SK-N-SH (cell line): ENCODE measurements around the gene KLHL22. TPM values are rescaled to one million over a fixed set of nuclear protein-coding genes. Genes with fewer than 3 reads are reported as not detected.
"Not testable (repeated sequence)": the region's sequence is repeated elsewhere in the genome, so short reads cannot be mapped to it uniquely, and the experiment has no call there.

Experiments used
- CTCF ChIA-PET: fragments of 300-600, 350-600 bp; formaldehyde crosslinking; extraction: SDS; loops from one replicate; lab custom pipeline; 2021; lab: Yijun Ruan, JAX
- POLR2A ChIA-PET: fragments of 350-600 bp; sonication (Branson Sonifier 250); formaldehyde crosslinking; extraction: SDS; loops from one replicate; lab custom pipeline; 2020; ENCODE audit warnings: antibody characterized with exemption, inconsistent platforms; lab: Yijun Ruan, JAX
- DNase-seq: peaks from one replicate; pipeline ENCODE4 v3.0.0; 2012
- H2AFZ ChIP-seq: fragments of 200-600 bp; sonication (generic); 2 replicates; pipeline ENCODE4 v1.8.1; 2016; ENCODE audit warnings: antibody characterized with exemption, mild to moderate bottlenecking, low read depth
- H3F3A ChIP-seq: fragments of 200-600 bp; sonication (generic); replicated peaks from 2 replicates; pipeline ENCODE3; 2016; ENCODE audit warnings: antibody characterized with exemption, mild to moderate bottlenecking; ENCODE audit not compliant: insufficient read depth
- H3K27ac ChIP-seq, 2 experiments: fragments of 200-500 bp in 1 of 2; fragments of 200-600 bp in 1 of 2; sonication (Bioruptor generic) in 1 of 2; sonication (generic), shearing (Covaris generic) in 1 of 2; 2 replicates each; pipeline versions ENCODE4 v1.5.1 to v1.6.1; 2014 to 2016; ENCODE audit warnings: low read depth in 2 of 2, inconsistent platforms in 1 of 2, low read length in 1 of 2, mild to moderate bottlenecking in 1 of 2, mixed read lengths in 1 of 2
- H3K27me3 ChIP-seq: fragments of 200-600 bp; sonication (generic), shearing (Covaris generic); 2 replicates; pipeline ENCODE4 v1.6.1; 2016; ENCODE audit warnings: mixed run types; ENCODE audit not compliant: insufficient read depth
- H3K36me3 ChIP-seq, 2 experiments: fragments of 200-500 bp in 1 of 2; fragments of 200-600 bp in 1 of 2; sonication (Bioruptor generic) in 1 of 2; sonication (generic) in 1 of 2; replicated peaks in 1 of 2; 2 replicates each; pipeline versions ENCODE3 to v1.5.1; 2014 to 2016; ENCODE audit warnings: low read length in 1 of 2, mild to moderate bottlenecking in 1 of 2; ENCODE audit not compliant: insufficient read depth in 2 of 2, control insufficient read depth in 1 of 2
- H3K4me1 ChIP-seq, 2 experiments: fragments of 200-500 bp in 1 of 2; fragments of 200-600 bp in 1 of 2; sonication (Bioruptor generic) in 1 of 2; sonication (generic), shearing (Covaris generic) in 1 of 2; 2 replicates each; pipeline versions ENCODE4 v1.5.1 to v1.6.1; 2014 to 2016; ENCODE audit warnings: low read depth in 1 of 2, low read length in 1 of 2, mixed run types in 1 of 2; ENCODE audit not compliant: insufficient read depth in 2 of 2, control insufficient read depth in 1 of 2
- H3K4me2 ChIP-seq: fragments of 200-600 bp; sonication (generic), shearing (Covaris generic); 2 replicates; pipeline ENCODE4 v1.6.1; 2017; ENCODE audit warnings: mixed run types
- H3K4me3 ChIP-seq, 2 experiments: fragments of 200-500 bp in 1 of 2; fragments of 200-600 bp in 1 of 2; sonication (Bioruptor generic) in 1 of 2; sonication (generic), shearing (Covaris generic) in 1 of 2; 2 replicates each; pipeline versions ENCODE4 v1.5.1 to v1.8.1; 2014 to 2016; ENCODE audit warnings: low read depth in 2 of 2, inconsistent platforms in 1 of 2, low read length in 1 of 2, mild to moderate bottlenecking in 1 of 2, mixed read lengths in 1 of 2, moderate library complexity in 1 of 2
- H3K79me2 ChIP-seq: fragments of 200-600 bp; sonication (generic); 2 replicates; pipeline ENCODE4 v1.8.1; 2017; ENCODE audit warnings: mild to moderate bottlenecking; ENCODE audit not compliant: insufficient read depth
- H3K9ac ChIP-seq: fragments of 200-600 bp; sonication (generic); 2 replicates; pipeline ENCODE4 v1.6.1; 2017; ENCODE audit warnings: mixed run types
- H3K9me2 ChIP-seq: fragments of 200-600 bp; sonication (generic); 2 replicates; pipeline ENCODE4 v1.6.1; 2017; ENCODE audit warnings: mixed run types
- H3K9me3 ChIP-seq: fragments of 200-600 bp; sonication (generic); 2 replicates; pipeline ENCODE4 v1.6.1; 2017; ENCODE audit warnings: mixed run types, mild to moderate bottlenecking, moderate library complexity
- H4K20me1 ChIP-seq: fragments of 200-600 bp; sonication (generic); 2 replicates; pipeline ENCODE4 v1.6.1; 2017; ENCODE audit warnings: mild to moderate bottlenecking, mixed run types; ENCODE audit not compliant: insufficient read depth
- CHD2 ChIP-seq: fragments of 150-350 bp; IDR thresholded peaks from 2 replicates; pipeline ENCODE4 v1.6.1; 2018; ENCODE audit warnings: low read length; ENCODE audit not compliant: partially characterized antibody
- ELF1 ChIP-seq: IDR thresholded peaks from 2 replicates; pipeline ENCODE4 v1.4.0; 2012
- EP300 ChIP-seq, 2 experiments: IDR thresholded peaks; 2 replicates each; pipeline versions ENCODE4 v1.4.0 to v1.6.1; 2012; ENCODE audit warnings: borderline replicate concordance in 1 of 2, low read depth in 1 of 2, low read length in 1 of 2
- FOSL2 ChIP-seq: IDR thresholded peaks from 2 replicates; pipeline ENCODE4 v1.4.0; 2012; ENCODE audit warnings: low read depth, mild to moderate bottlenecking, moderate library complexity, borderline replicate concordance
- JUND ChIP-seq: IDR thresholded peaks from 2 replicates; pipeline ENCODE4 v1.4.0; 2012
- NFIC ChIP-seq: IDR thresholded peaks from 2 replicates; pipeline ENCODE4 v1.4.0; 2012; ENCODE audit warnings: borderline replicate concordance
- POLR2AphosphoS5 ChIP-seq: IDR thresholded peaks from 2 replicates; pipeline ENCODE4 v1.6.1; 2012; ENCODE audit warnings: low read depth, low read length
- RAD21 ChIP-seq: IDR thresholded peaks from 2 replicates; pipeline ENCODE4 v1.6.1; 2012; ENCODE audit warnings: mild to moderate bottlenecking, low read length
- TCF12 ChIP-seq: IDR thresholded peaks from 2 replicates; pipeline ENCODE4 v1.4.0; 2012
- WGBS: methylation state at CpG from one replicate; pipeline ENCODE4 v1.1.6; 2017; ENCODE audit warnings: low lambda C conversion rate; 5-methylcytosine and 5-hydroxymethylcytosine counted together
- polyA plus RNA-seq, 3 experiments: library from polyadenylated mRNA; depleted of rRNA; stranded (reverse); fragments of >200 nt; gene quantifications; 2 replicates each; pipeline ENCODE4 v1.2.3, GENCODE V29; 2012
- TF ChIP-seq, protein P1 (sequence below): IDR thresholded peaks from 2 replicates; pipeline ENCODE4; 2012

The KLHL22 gene
- polyA plus RNA-seq, 1 of the 3 experiments (the other 2 are of a cell fraction) = 26.5 TPM

DNA sequence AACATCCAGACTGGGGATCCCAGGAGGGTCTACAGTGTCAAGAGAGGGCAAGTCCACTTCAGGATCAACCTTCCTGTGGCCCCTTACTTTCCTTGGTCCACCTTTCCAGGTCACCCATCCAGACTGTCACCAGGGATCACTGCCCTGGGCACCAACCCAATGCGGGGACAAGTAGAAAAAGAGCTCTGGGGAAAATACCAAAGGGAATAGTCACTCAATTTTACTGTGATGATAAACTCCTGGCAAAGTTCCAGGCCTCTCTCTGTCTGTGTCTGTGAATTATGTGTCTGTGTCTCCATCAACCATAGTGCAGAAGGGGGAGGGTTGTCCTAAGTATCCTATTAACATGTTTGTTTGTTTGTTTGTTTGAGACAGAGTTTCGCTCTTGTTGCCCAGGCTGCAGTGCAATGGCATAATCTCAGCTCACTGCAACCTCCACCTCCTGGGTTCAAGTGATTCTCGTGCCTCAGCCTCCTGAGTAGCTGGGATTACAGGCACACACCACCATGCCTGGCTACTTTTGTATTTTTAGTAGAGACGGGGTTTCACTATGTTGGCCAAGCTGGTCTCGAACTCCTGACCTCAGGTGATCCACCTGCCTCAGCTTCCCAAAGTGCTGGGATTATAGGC, 8.8 kb upstream of the KLHL22 start:
- peaks cover 19% of the 10 kb centered on the region for H3F3A ChIP-seq
- 55% methylated on average over 5 of the region's 5 CpGs for WGBS
- H3K27me3 ChIP-seq, H4K20me1 ChIP-seq, H3K36me3 ChIP-seq, POLR2A ChIA-PET, H3K9ac ChIP-seq, DNase-seq, H3K9me2 ChIP-seq, H3K9me3 ChIP-seq: not testable (repeated sequence)
- peak overlapping the region; percentile 76 to 83 for H3K27ac ChIP-seq
- peak overlapping the region; percentile 59 for H3K4me2 ChIP-seq
- H3K4me3 ChIP-seq = 0 out of 4 replicates have a peak overlapping the region, but pooled peaks of 1 of the 2 experiments have one; percentile 14
- H3K4me1 ChIP-seq = peaks cover 9 to 25% of the 10 kb centered on the region in 2 experiments; a peak in 3 of 4 replicates
- peak; percentile 94 for TF ChIP-seq NFIC
- TF ChIP-seq FOSL2 = peak; percentile 68; the same call in 1 of the 2 replicates
- TF ChIP-seq, protein P1, sequence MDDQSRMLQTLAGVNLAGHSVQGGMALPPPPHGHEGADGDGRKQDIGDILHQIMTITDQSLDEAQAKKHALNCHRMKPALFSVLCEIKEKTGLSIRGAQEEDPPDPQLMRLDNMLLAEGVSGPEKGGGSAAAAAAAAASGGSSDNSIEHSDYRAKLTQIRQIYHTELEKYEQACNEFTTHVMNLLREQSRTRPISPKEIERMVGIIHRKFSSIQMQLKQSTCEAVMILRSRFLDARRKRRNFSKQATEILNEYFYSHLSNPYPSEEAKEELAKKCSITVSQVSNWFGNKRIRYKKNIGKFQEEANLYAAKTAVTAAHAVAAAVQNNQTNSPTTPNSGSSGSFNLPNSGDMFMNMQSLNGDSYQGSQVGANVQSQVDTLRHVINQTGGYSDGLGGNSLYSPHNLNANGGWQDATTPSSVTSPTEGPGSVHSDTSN = peak; percentile 81
- TF ChIP-seq TCF12 = peak; percentile 46
- peak; percentile 78; the same call in 1 of the 2 replicates for TF ChIP-seq JUND
- TF ChIP-seq EP300 (IDR thresholded peaks at IDR 0.05; ENCODE audit: borderline replicate concordance in 1 of 2, low read depth in 1 of 2, low read length in 1 of 2) = peak in 1 of 2 experiments; percentile 45; a peak in 1 of 4 replicates
- H2AFZ ChIP-seq = 0 out of 2 replicates have a peak overlapping the region, but pooled peaks have one; percentile 23
- CTCF ChIA-PET = interaction anchor here (1.3 kb wide), 1 partner anchor 33 kb away, joined by 3 read pairs; no protein-coding TSS in a partner anchor
- peaks cover 24% of the 10 kb centered on the region for H3K79me2 ChIP-seq

DNA sequence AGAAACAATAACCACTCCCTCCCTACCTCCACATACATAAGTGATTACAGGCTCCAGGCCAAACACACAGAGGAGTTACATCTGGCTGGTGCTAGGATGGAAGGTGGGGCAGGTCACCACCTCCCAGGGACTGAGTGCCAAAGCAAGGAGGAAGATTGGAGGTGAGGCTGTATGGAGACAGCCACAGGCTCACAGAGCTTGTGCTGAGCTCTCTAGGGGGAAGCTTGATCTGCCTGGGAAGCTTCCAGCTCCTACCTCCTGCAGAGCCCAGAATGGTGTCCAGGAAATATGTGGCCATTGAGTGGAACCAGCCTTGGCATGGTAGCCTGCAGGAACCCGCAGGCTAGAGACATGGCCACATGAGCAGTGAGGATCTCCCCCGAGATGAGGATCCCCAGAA, 8.2 kb upstream of the KLHL22 start:
- Histone ChIP-seq H3F3A (peaks cover 15% of the 10 kb centered on the region), H2AFZ (0 out of 2 replicates have a peak overlapping the region, but pooled peaks have one; percentile 23), H4K20me1 (no peaks in the 10 kb centered on the region), H3K4me1 (peaks cover 9 to 19% of the 10 kb centered on the region in 2 experiments; a peak in 3 of 4 replicates), H3K9ac (no peak overlapping the region; the same call in 1 of the 2 replicates), H3K4me3 (no peak overlapping the region), H3K79me2 (peaks cover 19% of the 10 kb centered on the region), H3K4me2 (peak overlapping the region; percentile 59), H3K27ac (peak overlapping the region; percentile 76 to 83), H3K9me3 (no peaks in the 10 kb centered on the region), H3K9me2 (no peaks in the 10 kb centered on the region), H3K36me3 (peaks cover 0 to 7% of the 10 kb centered on the region in 2 experiments), H3K27me3 (no peaks in the 10 kb centered on the region)
- ChIA-PET POLR2A (interaction anchor here (0.7 to 1.1 kb wide), 2 partner anchors 30 to 374 kb away, joined by 3 to 4 read pairs; no protein-coding TSS in a partner anchor), CTCF (interaction anchor here (1.3 kb wide), 1 partner anchor 33 kb away, joined by 3 read pairs; no protein-coding TSS in a partner anchor)
- no CpG with 5 or more reads among the region's 2 CpGs for WGBS
- no peak for DNase-seq
- no peak for TF ChIP-seq POLR2AphosphoS5
- TF ChIP-seq RAD21 = no peak
- no peak for TF ChIP-seq ELF1
- no peak for TF ChIP-seq EP300 (IDR thresholded peaks at IDR 0.05; ENCODE audit: borderline replicate concordance in 1 of 2, low read depth in 1 of 2, low read length in 1 of 2)

DNA sequence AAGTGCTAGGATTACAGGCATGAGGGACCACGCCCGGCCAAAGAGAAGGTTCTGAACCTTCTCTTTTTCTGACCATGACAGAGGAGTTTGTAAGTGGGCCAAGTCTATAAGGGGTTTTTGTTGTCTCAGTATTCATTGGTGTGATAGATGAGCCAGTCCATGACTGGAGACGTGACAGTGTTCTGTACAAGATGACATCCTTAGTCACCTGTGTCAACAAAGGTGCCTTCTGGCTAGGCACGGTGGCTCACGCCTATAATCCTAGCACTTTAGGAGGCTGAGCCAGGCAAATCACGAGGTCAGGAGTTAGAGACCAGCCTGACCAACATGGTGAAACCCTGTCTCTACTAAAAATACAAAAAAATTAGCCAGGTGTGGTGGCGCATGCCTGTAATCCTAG, 4.2 kb upstream of the KLHL22 start:
- 83% methylated on average over 3 of the region's 7 CpGs for WGBS
- Histone ChIP-seq H2AFZ (no peak overlapping the region), H3K4me1 (peaks cover 9 to 17% of the 10 kb centered on the region in 2 experiments; a peak in 3 of 4 replicates), H3K4me2 (no peak overlapping the region), H3K9me3 (no peaks in the 10 kb centered on the region), H3K79me2 (peaks cover 13% of the 10 kb centered on the region), H3K9me2 (no peaks in the 10 kb centered on the region), H4K20me1 (peaks cover 4% of the 10 kb centered on the region; the same call in 1 of the 2 replicates), H3F3A (peaks cover 15% of the 10 kb centered on the region), H3K4me3 (no peak overlapping the region), H3K36me3 (peaks cover 0 to 7% of the 10 kb centered on the region in 2 experiments), H3K27ac (no peak overlapping the region), H3K27me3 (no peaks in the 10 kb centered on the region), H3K9ac (no peak overlapping the region)
- POLR2A ChIA-PET = no interaction called here
- no peak for DNase-seq
- no peak for TF ChIP-seq TCF12
- TF ChIP-seq CHD2 = no peak
- no peak for TF ChIP-seq POLR2AphosphoS5
- CTCF ChIA-PET = interaction anchor here (0.9 kb wide), 1 partner anchor 61 kb away, joined by 3 read pairs; no protein-coding TSS in a partner anchor
